A673 (cell line): ENCODE results near the gene NOS1AP. TPM values are rescaled to one million over a fixed set of nuclear protein-coding genes. Genes with fewer than 3 reads are reported as not detected.

ENCODE experiments used
- microRNA-seq: library from miRNA; unstranded; fragments of <30 nt; microRNA quantifications from one replicate; pipeline ENCODE4 v1.2.0, GENCODE V29; 2021
- total RNA-seq: library from RNA; stranded (reverse); gene quantifications from 2 replicates; pipeline ENCODE4 v1.2.3, GENCODE V29; 2021

NOS1AP gene
- total RNA-seq, 1 experiment from 2014 or later, result 28.0 TPM

Small RNA genes lying within 50 kb of the gene (microRNA-seq; reads per million reads assigned to microRNA genes)
- gene MIR4654, result 10.5 reads per million, percentile 31 among the genes with 10 or more reads in this experiment
- 272 reads per million, percentile 72 among the genes with 10 or more reads in this experiment for gene MIR556

Other genes with a start within 250 kb of the NOS1AP start
- 3.4 and 3.7 TPM in 2 replicates for gene OLFML2B, start 45.8 kb upstream of the NOS1AP start, total RNA-seq